Stimulated activated CD8-positive, alpha-beta memory T cell treated with anti-CD3 and anti-CD28 coated beads, Interleukin-15, amount 100 ng/mL, for 24 hours (primary cell): ENCODE data around the gene SLC36A2.
"Not testable (repeated sequence)": the region's sequence is repeated elsewhere in the genome, so short reads cannot be mapped to it uniquely, and the experiment has no call there.

Experiments
- DNase-seq: peaks from one replicate; pipeline ENCODE4 v3.0.0-alpha.2; 2020; ENCODE audit warnings: low read depth

SLC36A2 gene

GRCh38 chr5:151347369-151347768, at the start of gene SLC36A2:
Gene SLC36A2 (minus strand): TSS chr5:151347559. CDS start chr5:151347460, 99 bp downstream.
- DNase-seq, result no peak

- no peak for DNase-seq
These were observed 41.6 kb upstream of the SLC36A2 start for GRCh38 chr5:151388960-151389359.

- no peak for DNase-seq
These were observed 36.7 kb upstream of the SLC36A2 start for GRCh38 chr5:151384106-151384505.

DNA sequence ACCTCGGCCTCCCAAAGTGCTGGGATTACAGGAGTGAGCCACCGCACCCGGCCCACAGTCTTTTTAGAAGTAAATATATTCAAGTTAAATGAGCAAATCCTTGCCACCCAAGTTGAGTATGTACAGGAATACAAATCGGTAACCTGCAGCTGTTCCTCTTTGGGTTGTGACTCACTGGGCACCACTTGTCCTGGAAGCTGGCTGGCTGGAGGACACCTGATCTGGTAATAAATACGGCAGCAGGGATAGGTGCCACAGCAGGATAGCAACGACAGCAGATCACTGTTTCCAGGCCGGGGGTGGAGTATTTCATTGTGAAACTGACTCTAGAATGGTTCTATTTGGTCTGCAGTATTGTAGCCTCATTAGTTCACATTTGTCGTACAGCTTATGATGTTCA, 35.7 kb upstream of the SLC36A2 start:
- no peak for DNase-seq

DNA sequence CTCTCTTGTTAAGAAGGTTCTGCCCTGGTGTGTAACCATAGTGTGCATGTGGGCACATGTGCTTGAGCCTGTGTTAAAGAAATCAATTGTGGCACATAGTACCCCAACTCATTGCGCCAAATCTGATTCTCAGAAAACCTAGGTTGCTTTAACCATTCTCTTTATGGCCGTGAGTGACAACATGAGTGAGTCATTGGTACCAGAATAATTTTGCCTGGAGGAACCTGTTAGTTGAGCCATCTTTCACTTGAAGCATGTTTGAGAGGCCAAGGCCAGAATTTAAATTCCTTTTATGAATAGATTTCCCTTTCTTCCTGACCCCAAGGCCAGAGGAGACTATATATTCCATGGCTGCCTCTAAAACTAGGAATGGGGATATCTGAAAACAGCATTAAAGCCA, 35.2 kb upstream of the SLC36A2 start:
- DNase-seq, result no peak

DNA sequence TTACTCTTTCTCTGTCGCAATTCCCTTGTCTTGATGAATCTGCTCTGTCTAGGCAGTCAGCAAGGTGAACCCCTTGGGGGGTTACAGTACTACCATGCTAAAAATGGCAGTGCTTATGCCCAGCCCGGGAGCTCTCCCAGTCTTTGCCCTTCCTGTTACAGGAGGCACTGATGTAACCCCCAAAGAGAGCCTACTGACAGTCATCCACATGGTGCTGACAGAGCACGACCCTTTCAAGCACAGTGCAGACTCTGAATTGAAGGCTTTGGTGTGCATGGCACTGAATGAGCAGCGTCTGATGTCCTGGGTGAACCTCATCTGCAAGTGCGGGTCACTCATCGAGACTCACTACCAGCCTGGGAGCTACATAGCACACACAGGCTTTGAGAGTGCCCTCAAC, 34.5 kb upstream of the SLC36A2 start:
- no peak for DNase-seq

DNA sequence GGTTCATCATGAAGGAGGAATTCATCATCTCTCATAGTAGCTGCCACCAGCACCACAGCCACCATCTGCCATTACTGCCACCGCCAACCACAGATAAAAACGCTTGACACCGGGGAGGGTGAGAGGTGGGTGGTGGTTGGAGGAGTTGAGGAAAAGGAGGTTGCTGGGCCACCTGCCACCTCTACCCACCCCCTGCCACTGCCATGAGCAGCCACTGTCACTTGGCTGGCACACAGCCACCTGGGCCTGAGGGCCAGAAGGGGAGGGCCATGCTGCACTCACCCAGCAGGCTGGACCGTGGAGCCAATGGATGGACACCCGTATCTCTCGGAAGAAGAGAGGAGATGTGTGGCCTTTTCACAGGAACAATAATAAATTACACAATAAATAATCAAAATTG, 31.3 kb upstream of the SLC36A2 start:
- DNase-seq, result no peak

DNA sequence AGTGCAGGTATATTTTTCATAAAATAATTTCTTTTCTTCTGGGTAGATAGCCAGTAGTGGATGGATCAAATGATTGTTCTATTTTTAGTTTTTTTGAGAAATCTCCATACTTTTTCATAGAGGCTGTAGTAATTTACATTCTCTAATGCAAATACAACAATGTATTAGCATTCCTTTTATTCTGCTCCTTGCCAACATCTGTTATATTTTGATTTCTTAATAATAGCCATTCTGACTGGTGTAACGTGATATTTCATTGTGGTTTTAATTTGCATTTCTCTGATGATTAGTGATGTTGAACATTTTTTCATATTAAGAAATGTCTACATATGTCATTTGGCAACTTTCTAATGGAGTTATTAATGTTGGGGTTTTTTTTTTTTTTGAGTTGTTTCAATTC, 27.2 kb upstream of the SLC36A2 start:
- no peak for DNase-seq

GRCh38 chr5:151367038-151367437, 19.7 kb upstream of the SLC36A2 start:
- not testable (repeated sequence) for DNase-seq

GRCh38 chr5:151363673-151364072, 16.3 kb upstream of the SLC36A2 start:
- no peak for DNase-seq

DNA sequence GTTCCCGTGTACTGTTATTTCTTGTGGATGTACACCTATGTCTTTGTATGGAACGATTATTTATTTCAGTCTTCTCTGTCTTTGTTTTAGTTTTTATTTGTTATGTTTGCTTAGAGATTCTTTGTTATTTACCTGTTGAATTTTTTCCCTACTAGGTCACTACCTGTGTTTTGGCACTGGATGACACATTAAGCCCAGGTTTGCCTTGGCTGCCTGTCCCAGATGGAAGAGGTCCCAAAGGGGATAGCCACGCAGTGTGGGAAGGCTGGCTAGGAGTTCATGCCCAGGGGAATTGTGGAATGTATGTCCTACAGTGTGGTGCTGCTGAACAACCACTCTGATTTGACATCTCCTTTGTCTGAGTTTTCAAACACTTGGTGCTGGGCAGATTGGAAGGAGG, 15.6 kb upstream of the SLC36A2 start:
- no peak for DNase-seq

GRCh38 chr5:151359391-151359790, 12.0 kb upstream of the SLC36A2 start:
- no peak for DNase-seq

- no peak for DNase-seq
These were observed 10.4 kb upstream of the SLC36A2 start for GRCh38 chr5:151357792-151358191.

DNA sequence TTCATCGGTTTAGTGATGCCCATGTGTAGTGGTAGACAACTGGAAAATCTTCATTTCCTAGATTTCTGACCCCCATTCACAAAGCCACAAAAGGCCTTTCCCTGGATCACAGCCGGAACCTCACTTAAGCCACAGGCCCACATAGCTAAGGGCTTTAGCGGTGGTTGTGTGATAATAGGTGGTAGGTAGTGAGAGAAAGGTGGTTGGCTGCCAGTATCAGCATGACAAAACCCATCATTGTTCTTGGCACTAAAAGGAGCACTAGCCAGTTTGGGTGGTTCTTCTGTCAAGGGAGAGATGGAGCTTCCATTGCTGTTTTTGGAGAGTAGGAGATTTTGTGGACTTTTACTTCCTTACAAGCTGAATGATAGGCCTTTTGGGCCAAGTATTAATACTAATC, 9.7 kb upstream of the SLC36A2 start:
- DNase-seq, result no peak

DNA sequence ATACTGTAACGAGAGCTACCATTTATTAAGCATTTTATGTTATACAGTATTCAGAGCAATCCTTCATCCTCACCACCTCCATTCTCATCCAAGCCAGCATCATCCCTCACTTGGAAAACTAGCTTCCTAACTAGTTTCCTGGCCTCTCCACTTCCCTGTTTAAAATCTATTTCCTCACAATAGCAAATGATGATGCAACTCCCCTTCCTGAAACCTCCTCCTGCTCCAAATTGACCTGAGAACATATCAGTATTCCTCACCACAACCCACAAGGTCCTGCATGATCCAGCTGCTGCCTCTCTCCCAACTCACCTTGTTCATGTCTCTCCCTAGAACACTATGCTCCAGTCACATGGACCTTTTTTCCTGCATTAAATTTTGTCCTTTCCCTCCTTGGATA, 4.3 kb upstream of the SLC36A2 start:
- DNase-seq, result no peak

- DNase-seq, result no peak
These were observed 1.4 kb upstream of the SLC36A2 start for GRCh38 chr5:151348789-151349188.

GRCh38 chr5:151345808-151346478, 1.4 kb downstream of the SLC36A2 start:
- no peak for DNase-seq

DNA sequence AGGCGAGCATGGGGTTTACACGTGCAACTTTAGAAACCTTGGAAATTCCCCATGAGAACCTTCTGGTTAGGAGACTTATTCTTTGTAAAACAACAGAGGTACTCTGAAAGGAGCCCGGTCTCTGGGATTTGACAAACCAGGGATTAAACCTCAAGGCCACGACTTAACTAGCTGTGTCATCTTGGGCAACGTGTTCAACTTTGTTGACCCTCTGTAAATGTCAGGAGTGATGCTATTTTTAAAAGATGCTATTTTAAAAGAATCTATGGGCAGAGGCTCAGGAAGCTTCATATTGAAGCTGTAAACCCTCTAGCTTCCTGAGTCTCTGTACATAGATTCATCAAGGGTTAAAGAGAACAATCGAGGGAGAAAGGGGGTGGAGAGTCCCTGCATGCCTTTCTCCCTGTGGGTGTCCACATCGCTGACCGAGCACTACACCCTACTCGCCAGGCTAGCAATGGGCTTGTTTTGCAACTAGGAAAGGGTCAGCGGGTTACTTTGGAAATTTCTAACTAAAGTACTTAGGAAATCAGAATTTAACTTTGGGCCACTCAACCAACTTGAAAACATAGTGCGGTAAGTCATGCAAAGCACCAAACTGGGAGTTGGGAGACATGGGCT, 2.1 kb downstream of the SLC36A2 start:
- DNase-seq, result no peak

DNA sequence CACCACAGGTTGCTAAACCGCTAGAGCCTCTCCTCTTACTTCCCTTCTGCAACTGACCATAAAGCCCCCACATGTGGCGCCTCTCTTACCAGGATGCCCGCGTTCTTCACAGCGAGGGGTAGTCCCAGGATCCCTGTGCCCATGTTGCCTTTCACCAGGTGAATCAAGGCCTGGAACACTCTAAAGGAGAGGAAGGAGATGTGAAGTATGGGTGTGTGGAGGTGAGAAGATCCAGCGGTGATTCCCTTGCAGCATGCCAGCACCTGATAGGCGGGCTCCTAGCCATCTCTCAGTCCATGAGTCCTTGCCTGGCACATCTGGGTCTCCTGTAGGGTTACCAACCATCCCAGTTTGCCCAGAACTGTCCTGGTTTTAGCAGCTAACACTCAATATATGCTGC, 3.3 kb downstream of the SLC36A2 start:
- no peak for DNase-seq

DNA sequence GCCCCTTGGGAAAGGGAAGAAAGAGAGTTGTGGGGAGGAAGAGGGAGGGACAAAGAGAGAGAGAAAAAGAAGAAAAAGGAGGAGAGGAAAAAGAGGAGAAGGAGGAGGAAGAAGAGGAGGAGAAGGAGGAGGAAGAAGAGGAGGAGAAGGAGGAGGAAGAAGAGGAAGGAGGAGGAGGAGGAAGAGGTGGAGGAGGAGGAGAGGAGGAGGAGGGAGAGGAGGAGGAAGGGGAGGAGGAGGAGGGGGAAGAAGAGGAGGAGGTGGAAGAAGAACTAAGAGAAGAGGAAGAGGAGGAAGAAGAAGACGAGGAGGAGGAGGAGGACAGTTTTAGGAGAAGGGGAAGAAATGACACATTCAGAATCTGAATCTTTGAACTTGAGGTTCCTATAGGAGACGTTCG, 7.4 kb downstream of the SLC36A2 start:
- no peak for DNase-seq

GRCh38 chr5:151338734-151339133, 8.6 kb downstream of the SLC36A2 start:
- no peak for DNase-seq

GRCh38 chr5:151332857-151333256, 14.5 kb downstream of the SLC36A2 start:
- no peak for DNase-seq

- DNase-seq, result no peak
These were observed 18.6 kb downstream of the SLC36A2 start for GRCh38 chr5:151328734-151329133.

DNA sequence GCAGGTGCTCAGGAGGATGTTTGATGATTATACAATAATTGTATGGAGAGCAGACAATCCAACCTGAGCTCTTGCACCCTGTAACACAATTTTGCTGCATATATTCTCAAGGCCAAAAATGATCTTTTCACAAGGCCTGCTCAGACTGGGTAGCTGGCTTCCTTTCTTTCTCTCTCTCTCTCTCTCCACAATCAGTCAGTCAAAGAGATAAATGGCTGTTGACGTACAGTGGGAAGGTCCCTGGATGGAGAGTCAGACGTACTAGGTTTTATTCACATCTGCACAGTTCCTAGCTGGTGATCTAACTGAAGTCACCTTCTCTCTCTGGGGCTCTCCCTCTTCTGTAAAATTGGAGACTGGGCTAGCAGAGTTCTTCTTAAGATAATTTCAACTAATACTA, 19.8 kb downstream of the SLC36A2 start:
- no peak for DNase-seq
